NCI-H526 treated with DMSO at 0.1 percent for 48 hours (cell line): ENCODE measurements around the gene KLHL6.
"Not testable (repeated sequence)": the region's sequence is repeated elsewhere in the genome, so short reads cannot be mapped to it uniquely, and the experiment has no call there.

ENCODE experiments used
- DNase-seq: peaks from one replicate; lab custom pipeline; 2025; lab: John Stamatoyannopoulos, UW

KLHL6 gene

DNA sequence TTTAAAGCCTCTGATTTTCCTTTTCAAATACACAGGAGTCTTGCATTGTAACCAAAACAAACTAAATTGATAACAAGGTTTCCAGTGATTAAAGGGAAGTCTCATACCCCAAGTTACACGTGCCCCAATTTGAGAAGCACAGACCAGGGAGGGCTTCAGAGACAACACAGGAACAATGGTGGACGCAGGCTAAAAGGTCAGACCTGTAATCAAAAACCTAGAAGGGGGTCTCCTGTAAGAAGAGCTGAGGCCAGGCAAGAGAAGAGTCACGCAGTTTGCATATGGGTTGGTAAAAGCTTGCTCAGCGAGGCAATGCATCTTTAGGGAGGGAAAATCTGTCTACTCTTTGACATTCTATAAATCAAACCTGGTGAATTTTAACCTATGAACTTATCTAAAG lies 68.5 kb downstream of the KLHL6 start:
- DNase-seq = no peak

- DNase-seq = no peak
These were observed 69.0 kb downstream of the KLHL6 start for GRCh38 chr3:183486472-183486871.

DNA sequence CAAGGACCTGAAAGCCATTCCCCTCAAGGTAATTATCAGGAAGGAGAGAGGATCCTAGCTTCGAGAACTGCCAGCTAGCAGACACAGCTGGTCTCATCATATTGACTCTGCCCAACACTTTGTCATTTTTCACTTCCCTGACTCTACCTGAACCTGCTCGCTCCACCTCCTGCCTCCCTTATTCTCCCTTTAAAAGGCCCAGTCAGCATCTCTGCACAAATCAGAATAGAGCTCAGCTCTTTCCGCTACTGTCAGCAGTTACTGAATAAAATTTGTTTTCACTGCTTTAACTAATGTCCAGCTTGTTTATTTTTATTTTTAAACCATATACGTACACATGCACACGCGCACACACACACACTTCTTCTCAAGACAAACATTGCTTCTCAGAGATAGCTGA lies 69.9 kb downstream of the KLHL6 start:
- DNase-seq = no peak

DNA sequence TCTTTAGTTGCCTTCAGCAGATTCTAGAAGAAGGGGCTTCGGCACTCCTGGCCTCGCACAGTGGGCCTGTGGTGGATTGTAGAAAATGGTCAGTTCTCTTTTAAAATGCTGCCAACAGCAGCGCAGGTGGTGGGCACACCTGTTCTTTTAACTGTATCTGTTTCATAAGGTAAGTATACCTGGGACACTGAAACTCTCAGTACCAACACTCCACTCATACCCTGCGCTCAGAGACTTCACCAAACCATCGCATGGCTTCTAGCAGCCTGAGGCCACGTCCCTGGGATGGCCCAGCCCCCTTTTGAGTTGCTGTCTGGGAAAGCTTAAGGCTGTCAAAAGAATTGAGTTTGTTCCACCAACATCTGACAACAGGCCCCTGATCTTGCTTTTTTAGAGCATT lies 70.4 kb downstream of the KLHL6 start:
- no peak for DNase-seq

DNA sequence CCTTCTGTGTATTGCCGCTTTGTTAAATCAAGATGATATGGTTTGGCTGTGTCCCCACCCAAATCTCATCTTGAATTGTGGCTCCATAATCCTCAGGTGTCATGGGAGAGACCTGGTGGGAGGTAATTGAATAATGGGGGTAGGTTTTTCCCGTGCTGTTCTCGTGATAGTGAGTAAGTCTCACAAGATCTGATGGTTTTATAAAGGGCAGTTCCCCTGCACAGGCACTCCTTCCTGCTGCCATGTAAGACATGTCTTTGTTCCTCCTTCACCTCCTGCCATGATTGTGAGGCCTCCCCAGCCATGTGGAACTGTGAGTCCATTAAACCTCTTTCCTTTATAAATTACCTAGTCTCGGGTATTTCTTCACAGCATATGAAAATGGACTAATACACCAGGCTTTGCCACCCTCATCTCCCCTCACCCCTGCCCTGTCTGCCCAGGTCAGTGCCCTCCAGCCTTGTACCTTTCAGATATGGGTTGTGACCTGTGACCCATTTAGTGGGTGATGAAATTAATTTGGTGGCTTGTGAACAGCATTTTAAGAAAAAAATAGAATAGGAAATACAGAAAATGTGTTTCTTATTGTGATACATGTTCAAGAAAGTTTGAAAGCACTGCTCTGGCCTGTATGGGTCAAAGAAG lies 71.0 kb downstream of the KLHL6 start:
- no peak for DNase-seq

DNA sequence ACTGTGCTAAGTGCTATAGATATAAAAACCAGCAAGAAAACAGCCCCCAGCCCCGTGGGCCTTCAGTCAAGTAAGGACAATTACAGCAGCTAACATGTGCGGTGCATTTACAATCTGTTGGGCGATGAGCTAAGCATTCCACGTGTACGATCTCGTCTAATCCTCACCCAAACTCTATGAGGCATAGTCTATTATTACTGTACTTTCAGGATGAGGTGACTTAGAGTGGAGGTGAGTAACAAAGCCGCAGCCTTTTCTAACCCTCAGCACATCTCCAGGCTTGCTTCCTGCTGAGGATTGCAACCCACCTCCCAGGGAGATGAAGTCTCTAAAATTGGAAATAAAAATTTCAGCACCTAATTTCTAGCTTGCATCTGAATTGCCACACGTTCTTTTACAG lies 73.9 kb downstream of the KLHL6 start:
- no peak for DNase-seq

GRCh38 chr3:183478501-183478900 lies 77.0 kb downstream of the KLHL6 start:
- no peak for DNase-seq

DNA sequence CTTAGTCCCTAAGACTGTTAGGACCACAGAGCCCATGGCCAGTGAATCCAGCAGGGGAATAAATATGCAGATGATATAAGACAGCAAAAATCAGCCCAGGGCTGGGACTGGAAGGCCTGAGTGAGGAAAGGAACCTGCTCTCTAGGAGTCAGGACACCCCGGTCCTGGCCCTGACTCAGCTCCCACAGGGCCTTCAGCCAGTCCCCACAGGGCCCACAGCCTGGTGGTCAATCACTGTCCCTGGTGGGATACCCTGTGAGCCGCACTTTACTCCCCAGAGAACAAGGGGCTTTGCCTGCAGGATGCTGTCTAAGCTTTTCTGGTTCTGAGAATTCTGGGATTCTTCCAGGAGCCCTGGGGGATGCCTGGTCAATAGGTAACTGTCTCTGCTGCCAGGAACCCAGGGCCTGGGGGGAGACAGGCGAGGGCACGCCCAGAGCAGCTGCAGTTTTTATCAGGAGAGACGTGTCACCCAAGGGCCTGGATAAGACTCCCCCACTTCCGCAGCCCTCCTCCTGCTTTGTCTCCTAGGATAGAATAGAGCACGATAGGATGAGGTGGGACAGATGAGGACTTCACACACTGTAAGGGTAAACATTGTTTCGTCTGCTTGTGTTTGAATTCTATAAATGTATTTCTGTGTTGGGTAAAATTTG lies 77.6 kb downstream of the KLHL6 start:
- DNase-seq = no peak

GRCh38 chr3:183475764-183476162 lies 79.7 kb downstream of the KLHL6 start:
- not testable (repeated sequence) for DNase-seq

- no peak for DNase-seq
These were observed 80.3 kb downstream of the KLHL6 start for GRCh38 chr3:183475016-183475763.

DNA sequence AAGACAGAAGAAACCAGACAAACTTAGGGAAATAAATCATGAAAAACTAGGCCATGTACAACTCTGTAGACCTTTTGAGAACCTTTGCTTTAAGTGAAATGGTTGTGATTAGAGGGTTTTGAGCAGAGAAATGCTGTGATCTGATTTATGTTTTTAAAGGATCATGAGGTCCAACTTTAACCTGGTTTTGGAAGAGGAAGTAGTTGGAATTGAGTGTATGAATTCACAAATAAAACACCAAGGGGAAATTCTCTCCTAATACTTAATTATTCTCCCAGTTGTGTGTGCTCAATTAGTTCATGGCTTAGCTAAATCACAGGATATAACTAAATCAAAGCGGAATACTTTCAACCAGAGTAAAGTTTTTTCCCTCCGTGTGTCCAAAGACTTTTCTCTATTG lies 81.5 kb downstream of the KLHL6 start:
- DNase-seq = no peak

DNA sequence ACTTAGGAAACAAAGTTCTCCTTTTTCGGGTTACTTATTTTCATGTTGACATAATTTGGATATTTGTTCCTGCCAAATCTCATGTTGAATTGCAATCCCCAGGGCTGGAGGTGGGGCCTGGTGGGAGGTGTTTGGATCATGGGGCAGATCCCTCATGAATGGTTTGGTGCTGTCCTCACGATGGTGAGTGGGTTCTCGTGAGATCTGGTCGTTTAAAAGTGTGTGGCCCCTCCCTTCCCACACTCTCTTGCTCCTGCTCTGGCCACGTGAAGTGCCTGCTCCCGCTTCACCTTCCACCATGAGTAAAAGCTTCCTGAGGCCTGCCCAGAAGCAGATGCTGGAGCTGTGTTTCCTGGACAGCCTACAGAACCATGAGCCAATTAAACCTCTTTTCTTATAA lies 83.4 kb downstream of the KLHL6 start:
- no peak for DNase-seq

GRCh38 chr3:183468424-183468823 lies 87.1 kb downstream of the KLHL6 start:
- DNase-seq = no peak

DNA sequence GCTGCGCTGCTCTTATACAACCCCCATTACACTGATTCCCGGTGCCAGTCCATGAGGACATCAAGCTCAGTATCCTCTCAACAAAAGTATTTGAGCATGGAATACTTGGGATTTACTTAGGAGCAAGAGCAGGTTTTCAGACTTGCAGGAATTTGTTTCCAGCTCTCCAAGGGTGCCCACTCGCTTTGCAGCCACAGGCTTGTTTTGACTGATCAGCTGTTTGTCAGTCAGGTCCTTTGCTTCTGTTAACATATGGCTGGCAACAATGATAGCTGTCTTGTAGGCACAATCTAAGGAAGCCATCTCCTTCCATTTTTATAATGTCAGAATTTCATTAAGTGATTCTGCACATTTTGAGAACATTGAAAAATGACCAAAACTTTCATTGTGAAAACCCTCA lies 88.9 kb downstream of the KLHL6 start:
- no peak for DNase-seq

DNA sequence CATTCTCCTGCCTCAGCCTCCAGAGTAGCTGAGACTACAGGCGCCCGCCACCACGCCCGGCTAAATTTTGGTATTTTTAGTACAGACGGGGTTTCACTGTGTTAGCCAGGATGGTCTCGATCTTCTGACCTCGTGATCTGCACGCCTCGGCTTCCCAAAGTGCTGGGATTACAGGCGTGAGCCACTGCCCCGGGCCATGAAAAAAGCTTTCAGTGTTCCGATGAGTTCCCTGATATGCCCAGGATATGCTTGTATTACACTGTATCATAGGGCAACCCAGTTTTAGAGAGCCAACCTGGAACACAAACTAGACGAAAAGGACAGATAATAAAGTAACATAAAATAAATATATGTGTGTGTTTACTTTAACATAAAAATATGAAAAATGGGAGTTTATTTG lies 89.8 kb downstream of the KLHL6 start:
- not testable (repeated sequence) for DNase-seq

DNA sequence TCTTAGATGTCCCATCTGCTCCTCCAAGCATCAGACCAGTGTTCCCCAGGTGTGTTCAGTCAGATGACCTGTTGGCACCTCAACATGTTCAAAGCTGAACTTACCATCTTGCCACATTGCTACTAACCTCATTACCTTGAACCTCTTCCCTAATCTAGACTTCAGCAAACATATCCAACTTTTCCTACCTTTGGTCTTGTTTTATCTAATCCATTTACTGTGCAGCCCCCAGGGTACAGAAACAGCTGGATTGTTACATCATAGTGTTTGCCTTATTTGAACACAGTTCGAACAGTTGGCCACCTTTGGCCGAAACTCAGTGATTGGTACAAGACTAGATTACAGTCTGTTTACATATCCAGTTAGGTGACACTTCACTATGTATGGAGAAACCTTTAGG lies 91.0 kb downstream of the KLHL6 start:
- DNase-seq = no peak

DNA sequence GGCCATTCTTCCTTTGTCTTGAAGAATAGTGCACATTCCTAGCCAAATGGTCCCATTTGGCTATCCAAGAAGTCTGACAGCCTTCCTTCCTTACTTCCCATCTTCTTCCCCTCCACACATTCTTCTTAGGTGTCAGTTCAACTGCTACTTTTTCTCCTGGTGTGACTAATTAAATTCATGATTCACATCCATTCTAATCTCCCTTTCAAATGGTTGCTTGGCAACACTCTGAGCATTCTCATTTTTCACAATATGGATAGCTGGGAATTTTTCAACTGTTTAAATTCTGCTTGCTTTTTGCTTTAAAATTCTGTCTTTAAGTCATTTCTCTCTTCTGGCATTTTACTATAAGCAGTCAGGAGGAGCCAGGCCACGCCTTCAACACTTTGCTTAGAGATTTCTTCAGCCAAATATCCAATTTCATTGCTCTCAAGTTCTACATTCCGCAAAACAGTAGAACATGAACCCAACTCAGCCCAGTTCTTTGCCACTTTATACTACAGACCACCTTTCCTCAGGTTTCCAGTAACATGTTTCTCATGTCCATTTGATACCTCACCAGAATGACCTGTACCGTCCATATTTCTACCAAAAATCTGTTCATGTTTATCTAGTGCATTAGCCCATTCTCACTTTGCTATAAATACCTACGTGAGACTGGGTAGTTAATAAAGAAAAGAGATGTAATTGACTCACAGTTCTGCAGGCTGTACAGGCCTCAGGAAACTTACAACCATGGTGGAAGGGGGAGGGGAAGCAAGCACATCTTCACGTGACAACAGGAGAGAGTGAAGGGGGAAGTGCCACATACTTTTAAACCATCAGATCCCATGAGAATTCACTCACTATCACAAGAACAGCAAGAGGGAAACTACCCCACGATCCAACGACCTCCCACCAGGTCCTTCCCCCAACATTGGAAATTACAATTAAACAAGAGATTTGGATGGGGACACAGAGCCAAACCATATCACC lies 95.1 kb downstream of the KLHL6 start:
- no peak for DNase-seq

- no peak for DNase-seq
These were observed 100.4 kb downstream of the KLHL6 start for GRCh38 chr3:183455089-183455488.

DNA sequence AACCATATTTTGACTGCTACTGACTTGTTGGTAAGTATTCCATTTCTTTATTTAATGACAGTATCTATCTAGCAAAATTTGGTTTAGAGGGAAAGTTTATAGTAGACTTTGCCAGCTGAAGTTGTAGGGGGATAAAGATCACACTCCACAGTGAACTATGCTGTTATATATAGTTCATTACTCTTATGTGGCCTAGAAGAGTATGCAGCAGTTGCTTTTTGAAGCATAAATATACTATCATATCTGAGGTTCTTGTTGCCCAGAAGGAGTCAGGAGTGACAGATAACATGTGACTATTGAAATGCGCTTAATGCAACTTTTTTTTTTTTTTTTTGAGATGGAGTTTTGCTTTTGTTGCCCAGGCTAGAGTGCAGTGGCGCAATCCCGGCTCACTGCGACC lies 101.4 kb downstream of the KLHL6 start:
- DNase-seq = no peak

GRCh38 chr3:183449791-183450190 lies 105.7 kb downstream of the KLHL6 start:
- DNase-seq = no peak

DNA sequence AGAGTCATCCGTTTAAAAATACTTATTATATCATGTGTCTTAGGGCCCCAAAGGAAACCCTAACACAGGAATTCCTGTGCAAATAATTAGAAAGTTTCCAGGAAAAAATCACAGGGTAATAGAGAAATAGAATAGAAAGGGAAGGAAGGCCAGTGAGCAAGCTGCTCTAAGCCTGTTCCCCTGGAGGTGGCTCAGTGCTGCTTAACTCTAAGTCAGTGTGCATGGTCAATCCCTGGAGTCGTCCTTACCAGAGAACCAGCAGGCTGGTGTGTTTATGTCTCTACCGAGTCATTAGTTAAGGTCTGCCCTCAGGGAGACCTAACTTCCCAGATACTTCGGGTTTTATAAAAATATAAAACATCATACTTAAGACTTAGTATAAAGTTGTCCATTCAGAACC lies 106.1 kb downstream of the KLHL6 start:
- no peak for DNase-seq
